SH-SY5Y (cell line): Measurements from ENCODE around the gene LMOD2.

Experiments
- GATA2 ChIP-seq: IDR thresholded peaks from 2 replicates; pipeline ENCODE4 v1.6.1; 2011; ENCODE audit warnings: mild to moderate bottlenecking, low read depth, low read length
- GATA3 ChIP-seq: IDR thresholded peaks from 2 replicates; pipeline ENCODE4 v1.6.1; 2011; ENCODE audit warnings: low read depth, mild to moderate bottlenecking, low read length, moderate library complexity

DNA sequence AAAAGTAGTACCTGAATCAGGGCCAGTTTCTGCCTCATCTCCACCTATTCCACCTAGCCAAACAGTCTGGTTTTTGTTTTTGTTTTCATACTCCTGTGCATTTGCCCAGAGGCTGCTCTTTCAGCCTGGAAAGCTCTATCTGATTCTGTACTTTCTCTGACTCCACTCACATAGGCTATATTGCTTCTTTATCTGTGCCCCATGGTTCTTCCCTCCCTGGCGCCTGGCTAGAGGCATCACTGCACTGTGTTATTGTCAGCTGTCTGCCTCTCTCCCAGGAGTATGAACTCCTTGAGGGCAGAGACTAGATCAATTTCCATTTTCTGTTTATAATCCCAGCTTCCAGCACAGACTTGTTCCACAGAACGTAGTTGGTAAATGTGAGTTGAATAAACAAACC, 5.1 kb upstream of the LMOD2 start:
- TF ChIP-seq GATA3: no peak
- peak; percentile 65 for TF ChIP-seq GATA2
